Neural progenitor cell (in vitro differentiated cells): ENCODE data around the gene FOXL2NB.

Source experiments
- EZH2 ChIP-seq: fragments of 200-600 bp; sonication (generic); IDR thresholded peaks from 2 replicates; pipeline ENCODE4 v1.6.1; 2017; ENCODE audit warnings: antibody characterized with exemption, mild to moderate bottlenecking, moderate library complexity
- TF ChIP-seq, protein P1 (sequence below): fragments of 200-600 bp; sonication (generic); IDR thresholded peaks from 2 replicates; pipeline ENCODE4 v1.5.1; 2017; ENCODE audit warnings: antibody characterized with exemption, mild to moderate bottlenecking

GRCh38 chr3:138943724-138944653, 3.0 kb upstream of the FOXL2NB start:
- no peak for TF ChIP-seq EZH2
- TF ChIP-seq, protein P1, sequence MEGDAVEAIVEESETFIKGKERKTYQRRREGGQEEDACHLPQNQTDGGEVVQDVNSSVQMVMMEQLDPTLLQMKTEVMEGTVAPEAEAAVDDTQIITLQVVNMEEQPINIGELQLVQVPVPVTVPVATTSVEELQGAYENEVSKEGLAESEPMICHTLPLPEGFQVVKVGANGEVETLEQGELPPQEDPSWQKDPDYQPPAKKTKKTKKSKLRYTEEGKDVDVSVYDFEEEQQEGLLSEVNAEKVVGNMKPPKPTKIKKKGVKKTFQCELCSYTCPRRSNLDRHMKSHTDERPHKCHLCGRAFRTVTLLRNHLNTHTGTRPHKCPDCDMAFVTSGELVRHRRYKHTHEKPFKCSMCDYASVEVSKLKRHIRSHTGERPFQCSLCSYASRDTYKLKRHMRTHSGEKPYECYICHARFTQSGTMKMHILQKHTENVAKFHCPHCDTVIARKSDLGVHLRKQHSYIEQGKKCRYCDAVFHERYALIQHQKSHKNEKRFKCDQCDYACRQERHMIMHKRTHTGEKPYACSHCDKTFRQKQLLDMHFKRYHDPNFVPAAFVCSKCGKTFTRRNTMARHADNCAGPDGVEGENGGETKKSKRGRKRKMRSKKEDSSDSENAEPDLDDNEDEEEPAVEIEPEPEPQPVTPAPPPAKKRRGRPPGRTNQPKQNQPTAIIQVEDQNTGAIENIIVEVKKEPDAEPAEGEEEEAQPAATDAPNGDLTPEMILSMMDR = no peak
